GM11168 (cell line): Measurements from ENCODE around the gene RAB34.
"Not testable (repeated sequence)": the region's sequence is repeated elsewhere in the genome, so short reads cannot be mapped to it uniquely, and the experiment has no call there.

Experiments
- in situ Hi-C: fragments of 300-500 bp; cut with MboI; formaldehyde crosslinking; loops from one replicate; pipeline ENCODE4 v1.12.0; 2022; ENCODE audit warnings: low sequenced_read_pairs; ENCODE audit not compliant: unreplicated experiment

Gene RAB34

GRCh38 chr17:28747051-28747691 lies 29.5 kb upstream of the RAB34 start:
- in situ Hi-C loops, result no loop called here

- in situ Hi-C loops, result no loop called here
Observed at GRCh38 chr17:28746611-28747050, 29.0 kb upstream of the RAB34 start.

DNA sequence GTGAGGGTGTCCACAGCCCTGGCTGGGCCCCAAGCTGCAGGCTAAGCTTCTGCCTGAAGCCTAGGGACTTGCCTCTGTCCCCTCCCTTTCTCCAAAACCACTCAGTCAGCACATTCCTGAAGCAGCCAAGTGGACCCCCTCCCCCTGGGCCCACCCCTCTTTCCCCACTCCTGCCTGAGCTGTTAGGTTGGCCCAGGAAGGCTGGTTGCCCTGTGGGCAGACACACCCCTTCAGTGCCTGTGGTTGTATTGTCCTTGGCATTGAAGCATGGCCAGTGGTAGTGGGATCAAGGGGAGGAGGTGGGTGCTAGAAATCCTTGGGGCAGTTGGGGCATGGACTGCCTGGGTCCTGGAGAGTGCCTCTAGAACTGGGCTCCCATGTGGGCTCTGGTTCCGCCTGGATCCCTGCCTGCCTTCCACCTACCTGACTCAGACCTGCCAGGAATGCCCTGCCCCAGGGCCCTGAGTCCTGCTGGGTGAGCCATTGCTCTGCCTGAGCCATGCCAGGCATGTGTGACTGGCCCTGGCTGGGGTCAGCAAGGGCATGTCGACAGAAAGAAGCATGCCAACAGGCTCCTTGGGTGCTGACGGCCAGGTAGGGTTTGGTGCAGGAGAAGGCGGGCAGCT lies 28.2 kb upstream of the RAB34 start:
- in situ Hi-C loops, result no loop called here

- in situ Hi-C loops, result no loop called here
Observed at GRCh38 chr17:28744972-28745785, 27.5 kb upstream of the RAB34 start.

DNA sequence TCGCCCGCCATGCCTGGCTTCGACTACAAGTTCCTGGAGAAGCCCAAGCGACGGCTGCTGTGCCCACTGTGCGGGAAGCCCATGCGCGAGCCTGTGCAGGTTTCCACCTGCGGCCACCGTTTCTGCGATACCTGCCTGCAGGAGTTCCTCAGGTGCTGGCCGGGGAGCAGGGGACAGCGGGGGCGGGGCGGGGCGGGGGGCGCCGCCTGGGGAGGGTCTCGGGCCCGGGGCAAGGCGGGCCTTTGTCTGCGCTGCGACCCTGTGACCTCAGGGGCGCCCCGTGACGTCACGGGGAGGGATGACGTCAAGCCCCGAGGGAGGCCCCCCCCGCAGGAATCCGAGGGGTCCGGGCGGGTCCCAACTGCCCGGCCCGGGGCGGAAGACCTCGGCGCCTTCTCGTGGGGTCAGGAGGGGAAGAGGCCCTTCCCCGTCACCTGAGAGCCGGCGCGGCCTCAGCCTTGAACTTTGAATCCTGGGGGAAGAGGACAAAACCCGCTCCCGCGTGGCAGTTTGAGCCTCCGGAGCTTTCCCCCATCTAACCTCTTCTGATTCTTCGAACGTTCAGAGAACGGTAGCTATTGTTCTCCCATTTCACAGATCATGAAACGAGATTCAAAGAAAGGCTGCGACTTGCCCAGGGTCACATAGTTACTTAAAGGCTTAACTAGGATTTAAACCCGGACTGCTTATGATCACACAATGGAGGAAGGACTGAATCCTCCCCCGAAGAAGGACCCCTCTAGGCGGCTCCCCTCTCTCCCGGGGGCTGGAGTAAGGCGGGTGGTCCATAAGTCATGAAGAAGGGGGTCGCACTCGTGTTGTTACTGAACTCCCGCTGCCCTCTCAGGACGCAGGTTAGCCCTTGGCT lies 26.7 kb upstream of the RAB34 start:
- in situ Hi-C loops, result no loop called here

DNA sequence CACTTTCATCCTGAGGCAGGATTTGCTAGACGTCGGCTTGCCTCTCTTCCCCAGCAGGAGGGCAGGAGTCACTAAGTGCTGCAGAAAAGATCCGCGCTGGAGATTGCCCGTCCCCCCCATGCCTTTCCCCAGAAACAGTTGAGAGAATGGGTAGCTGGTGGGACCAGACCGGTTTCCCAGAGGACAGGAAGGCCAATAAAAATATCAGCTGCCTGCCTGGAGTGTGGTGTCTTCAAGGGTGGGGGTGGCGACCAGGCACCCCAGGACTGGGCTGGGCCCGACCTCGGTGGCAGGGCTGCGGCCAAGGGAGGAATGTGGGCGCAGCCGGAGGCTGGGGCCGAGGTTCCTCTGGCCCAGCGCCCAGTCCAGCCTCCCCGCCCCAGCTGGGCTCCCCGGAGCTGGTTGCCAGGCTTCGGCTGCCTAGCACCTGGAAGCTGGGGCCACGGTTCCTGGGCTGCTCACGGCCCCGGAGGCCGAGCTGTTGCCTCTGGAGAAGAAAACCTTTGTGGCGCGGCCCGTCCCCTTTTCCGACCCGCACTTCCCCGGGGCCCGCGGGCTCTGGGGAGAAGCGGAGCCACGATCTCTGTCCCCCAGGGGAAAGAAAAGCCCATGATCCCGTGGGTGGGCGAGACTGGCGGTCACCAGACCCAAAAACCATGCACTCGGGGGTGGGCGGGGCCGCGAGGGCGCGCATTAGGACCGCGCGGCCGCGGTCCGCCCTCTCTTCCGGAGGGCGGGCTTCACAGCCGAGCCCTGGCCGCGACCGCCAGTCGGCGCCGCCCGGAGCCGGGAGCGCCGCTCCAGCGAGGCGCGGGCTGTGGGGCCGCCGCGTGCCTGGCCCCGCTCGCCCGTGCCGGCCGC lies 25.8 kb upstream of the RAB34 start, which contains the start of gene TRAF4:
Gene TRAF4, plus strand, starts transcription at position 769 of the 861 bp plus-strand sequence. CDS start 102 bp downstream, outside the sequence.
- in situ Hi-C loops, result no loop called here

DNA sequence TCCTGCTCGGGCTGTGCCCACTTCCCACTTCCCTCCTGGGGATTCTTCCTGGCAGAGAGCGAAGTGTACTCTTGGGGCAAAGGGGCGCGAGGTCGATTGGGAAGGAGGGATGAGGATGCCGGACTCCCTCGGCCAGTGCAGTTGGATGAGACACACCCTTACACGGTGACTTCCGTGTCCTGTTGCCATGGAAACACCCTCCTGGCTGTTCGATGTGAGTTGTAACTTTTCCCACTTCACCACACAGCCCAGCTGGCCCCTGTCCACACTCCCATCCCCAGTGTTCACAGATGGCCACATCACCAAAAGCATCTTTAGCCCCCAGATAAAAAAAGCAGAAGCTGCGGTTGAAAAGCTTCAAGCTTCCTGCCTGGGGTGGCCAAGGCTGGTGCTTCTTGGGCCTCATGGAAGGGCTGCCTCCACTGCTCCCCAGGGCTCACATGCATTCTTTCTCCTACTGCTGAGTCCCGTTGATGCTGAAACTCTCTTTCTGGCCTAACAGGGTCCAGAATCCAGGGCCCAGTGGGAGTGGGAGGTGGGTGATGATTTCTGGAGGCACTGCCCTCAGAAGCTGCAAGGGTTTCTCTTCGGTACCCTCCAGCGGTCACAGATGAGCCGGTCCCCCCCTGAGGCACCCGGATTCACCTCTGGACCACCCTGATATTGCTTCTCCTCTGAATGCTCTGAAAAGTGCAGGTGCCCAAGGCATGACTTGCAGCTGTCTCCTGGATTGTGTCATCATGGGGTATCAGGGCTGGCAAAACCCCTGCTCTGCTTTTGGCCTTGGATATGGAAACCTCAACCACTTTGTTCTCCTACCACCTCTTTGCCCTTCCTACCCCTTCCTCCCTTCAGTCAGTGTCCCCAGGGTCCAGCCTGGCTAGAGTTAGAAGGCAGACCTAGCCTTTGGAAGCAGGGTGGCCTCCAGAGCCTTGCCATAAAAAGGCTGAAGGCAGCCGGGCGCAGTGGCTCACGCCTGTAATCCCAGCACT lies 24.0 kb upstream of the RAB34 start:
- in situ Hi-C loops, result no loop called here

GRCh38 chr17:28740406-28741357 lies 23.0 kb upstream of the RAB34 start:
- in situ Hi-C loops, result no loop called here

DNA sequence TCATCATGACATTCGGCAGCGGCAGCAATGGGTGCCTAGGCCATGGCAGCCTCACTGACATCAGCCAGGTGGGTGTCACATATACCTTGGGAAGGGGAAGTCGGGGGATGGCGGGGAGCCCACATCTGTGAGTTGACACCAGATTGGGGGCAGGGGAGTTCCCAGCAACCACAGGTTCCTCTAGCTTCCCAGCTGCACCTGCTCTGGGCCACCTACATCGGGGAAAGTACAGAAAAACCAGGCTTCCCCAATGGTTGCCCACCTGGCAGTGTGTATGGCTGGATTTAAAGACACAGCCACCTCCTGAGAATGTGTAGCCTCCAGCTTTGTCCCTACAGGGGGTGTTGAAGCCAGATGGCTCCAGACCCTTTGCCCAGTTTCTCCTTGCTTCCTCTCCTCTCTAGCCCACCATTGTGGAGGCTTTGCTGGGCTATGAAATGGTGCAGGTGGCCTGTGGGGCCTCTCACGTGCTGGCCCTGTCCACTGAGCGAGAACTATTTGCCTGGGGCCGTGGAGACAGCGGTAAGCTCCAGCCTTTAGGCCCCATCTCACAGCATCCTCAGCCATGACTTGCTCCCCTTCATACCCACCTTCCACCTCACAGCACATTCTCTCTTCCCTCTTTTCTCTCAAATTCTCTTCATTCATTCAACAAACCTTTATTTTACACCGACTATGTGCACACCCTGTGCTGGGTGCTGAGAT lies 21.2 kb upstream of the RAB34 start:
- in situ Hi-C loops, result no loop called here

DNA sequence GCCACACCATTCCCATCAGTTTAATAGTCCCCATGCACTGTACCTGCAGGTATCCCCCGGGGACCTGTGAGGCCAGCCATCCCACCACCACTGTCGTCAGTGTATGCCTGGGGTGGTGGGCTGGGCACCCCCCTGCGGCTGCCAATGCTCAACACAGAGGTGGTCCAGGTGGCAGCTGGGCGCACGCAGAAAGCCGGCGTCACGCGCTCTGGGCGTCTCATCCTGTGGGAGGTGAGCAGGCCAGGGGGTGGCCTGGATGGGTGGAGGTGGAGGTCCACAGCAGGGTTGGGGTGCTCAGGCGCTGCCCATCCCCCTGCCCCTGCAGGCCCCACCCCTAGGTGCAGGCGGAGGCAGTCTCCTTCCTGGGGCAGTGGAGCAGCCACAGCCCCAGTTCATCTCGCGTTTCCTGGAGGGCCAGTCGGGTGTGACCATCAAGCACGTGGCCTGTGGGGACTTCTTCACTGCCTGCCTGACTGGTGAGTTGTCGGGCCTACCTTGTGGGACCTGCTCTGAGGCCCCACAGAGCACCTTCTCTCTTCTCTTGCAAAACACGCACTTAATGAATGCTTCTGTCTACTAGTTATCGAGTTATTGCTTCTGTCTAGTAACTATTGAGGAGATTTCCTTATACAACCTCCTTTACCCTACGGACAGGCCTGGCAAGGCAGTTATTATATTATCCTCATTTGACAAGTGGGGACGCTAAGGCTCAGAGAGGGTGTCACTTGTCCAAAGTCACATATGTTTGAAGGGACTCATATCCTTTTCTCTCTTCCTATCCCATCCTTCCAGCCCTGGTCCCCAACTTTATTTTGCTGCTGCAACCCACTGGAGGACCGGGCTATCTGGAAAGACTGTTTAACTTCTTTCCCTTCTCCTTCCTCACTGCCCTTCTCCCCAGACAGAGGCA lies 20.4 kb upstream of the RAB34 start:
- in situ Hi-C loops, result no loop called here

- in situ Hi-C loops, result no loop called here
Observed at GRCh38 chr17:28737316-28737715, 19.6 kb upstream of the RAB34 start.

DNA sequence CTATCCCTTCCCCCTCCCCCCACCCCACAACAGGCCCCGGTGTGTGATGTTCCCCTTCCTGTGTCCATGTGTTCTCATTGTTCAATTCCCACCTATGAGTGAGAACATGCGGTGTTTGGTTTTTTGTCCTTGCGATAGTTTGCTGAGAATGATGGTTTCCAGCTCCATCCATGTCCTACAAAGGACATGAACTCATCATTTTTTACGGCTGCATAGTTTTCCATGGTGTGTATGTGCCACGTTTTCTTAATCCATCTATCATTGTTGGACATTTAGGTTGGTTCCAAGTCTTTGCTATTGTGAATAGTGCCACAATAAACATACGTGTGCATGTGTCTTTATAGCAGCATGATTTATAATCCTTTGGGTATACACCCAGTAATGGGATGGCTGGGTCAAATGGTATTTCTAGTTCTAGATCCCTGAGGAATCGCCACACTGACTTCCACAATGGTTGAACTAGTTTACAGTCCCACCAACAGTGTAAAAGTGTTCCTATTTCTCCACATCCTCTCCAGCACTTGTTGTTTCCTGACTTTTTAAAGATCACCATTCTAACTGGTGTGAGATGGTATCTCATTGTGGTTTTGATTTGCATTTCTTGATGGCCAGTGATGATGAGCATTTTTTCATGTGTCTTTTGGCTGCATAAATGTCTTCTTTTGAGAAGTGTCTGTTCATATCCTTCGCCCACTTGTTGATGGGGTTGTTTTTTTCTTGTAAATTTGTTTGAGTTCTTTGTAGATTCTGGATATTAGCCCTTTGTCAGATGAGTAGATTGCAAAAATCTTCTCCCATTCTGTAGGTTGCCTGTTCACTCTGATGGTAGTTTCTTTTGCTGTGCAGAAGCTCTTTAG lies 18.5 kb upstream of the RAB34 start:
- in situ Hi-C loops, result not testable (repeated sequence)

DNA sequence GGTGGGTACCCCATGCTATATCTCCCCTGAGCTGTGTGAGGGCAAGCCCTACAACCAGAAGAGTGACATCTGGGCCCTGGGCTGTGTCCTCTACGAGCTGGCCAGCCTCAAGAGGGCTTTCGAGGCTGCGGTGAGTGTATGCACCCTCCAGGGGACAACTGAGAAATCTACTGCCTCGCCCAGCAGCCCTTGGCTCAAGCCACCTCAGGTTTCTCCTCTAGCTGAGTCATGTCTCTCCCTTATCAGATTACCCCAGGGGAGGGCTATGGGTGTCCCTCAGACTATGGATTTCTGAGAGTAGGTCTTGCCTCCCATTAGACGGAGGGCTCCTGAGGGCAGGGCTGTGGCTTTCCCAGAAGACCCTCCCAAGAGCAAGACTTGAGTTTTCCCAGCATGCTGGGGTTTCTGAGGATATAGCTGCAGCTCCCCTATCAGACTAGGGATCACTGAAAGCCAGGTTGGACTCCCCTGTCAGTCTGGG lies 17.6 kb upstream of the RAB34 start:
- in situ Hi-C loops, result no loop called here

GRCh38 chr17:28734712-28735241 lies 17.1 kb upstream of the RAB34 start:
- in situ Hi-C loops, result no loop called here
